Stomach (tissue), 9 donors: ENCODE measurements around the gene HP. TPM values are rescaled to one million over a fixed set of nuclear protein-coding genes. Genes with fewer than 3 reads are reported as not detected.

Experiments
- DNase-seq, 2 donors: peaks; one replicate each; pipeline versions ENCODE4 v3.0.0 to v3.0.0-alpha.2; 2013 to 2019
- H3K27ac ChIP-seq, 5 donors: fragments of 200-600 bp in 4 of 5; sonication (generic) in 4 of 5; one replicate each; pipeline ENCODE4 v1.5.1; 2013 to 2019; ENCODE audit warnings: mild to moderate bottlenecking in 1 of 5, moderate library complexity in 1 of 5
- H3K27me3 ChIP-seq, 3 donors: fragments of 200-600 bp; sonication (generic); one replicate each; pipeline ENCODE4 v1.5.1; 2017 to 2019; ENCODE audit warnings: mixed run types in 1 of 3
- H3K36me3 ChIP-seq, 4 donors: fragments of 200-600 bp; sonication (generic); 1 replicate in 3 of 4; 2 replicates in 1 of 4; pipeline ENCODE4 v1.5.1; 2016 to 2019
- H3K4me1 ChIP-seq, 4 donors: fragments of 200-600 bp; sonication (generic); one replicate each; pipeline ENCODE4 v1.5.1; 2016 to 2019
- H3K4me3 ChIP-seq, 4 donors: fragments of 200-600 bp; sonication (generic) in 3 of 4; one replicate each; pipeline ENCODE4 v1.5.1; 2016 to 2019; ENCODE audit warnings: mild to moderate bottlenecking in 1 of 4
- H3K9me3 ChIP-seq, 4 donors: fragments of 200-600 bp; sonication (generic); one replicate each; pipeline ENCODE4 v1.5.1; 2016 to 2019
- EP300 ChIP-seq: sonication (generic); formaldehyde crosslinking; IDR thresholded peaks from one replicate; pipeline ENCODE4 v1.6.1; 2017; ENCODE audit warnings: antibody characterized with exemption
- POLR2A ChIP-seq, 4 donors: fragments of 450-650 bp; IDR thresholded peaks; one replicate each; pipeline ENCODE4 v1.6.1; 2016; ENCODE audit warnings: antibody characterized with exemption in 4 of 4, control low read depth in 2 of 4, mild to moderate bottlenecking in 1 of 4, moderate library complexity in 1 of 4
- POLR2AphosphoS5 ChIP-seq, 3 donors: sonication (generic); formaldehyde crosslinking; IDR thresholded peaks; one replicate each; pipeline ENCODE4 v1.6.1; 2016; ENCODE audit warnings: antibody characterized with exemption in 3 of 3
- WGBS, 5 donors: extraction: QIAGEN DNeasy Blood & Tissue Kit in 3 of 5; methylation state at CpG; one replicate each; pipeline versions ENCODE4 v1.1.5 to v1.1.7; 2013 to 2018; 5-methylcytosine and 5-hydroxymethylcytosine counted together
- intact Hi-C: fragments of 100-400 bp; cut with DNase I; formaldehyde crosslinking; loops from one replicate; pipeline ENCODE4 v1.15.1; 2023; ENCODE audit warnings: low total_unique reads
- polyA plus RNA-seq, 3 donors: library from polyadenylated mRNA; stranded (reverse); fragments of 200-250 nt; gene quantifications; one replicate each; pipeline ENCODE4 v1.2.3, GENCODE V29; 2013
- total RNA-seq, 5 donors: library from RNA; depleted of rRNA; stranded (reverse); fragments of >200 nt; gene quantifications; one replicate each; pipeline versions ENCODE4 v1.1.0 to v1.2.3, GENCODE V29; 2014 to 2016
- TF ChIP-seq, protein P1 (sequence below), 7 experiments: fragments of 450-650 bp in 4 of 7; fragments of 200-600 bp in 3 of 7; sonication (generic) in 3 of 7; IDR thresholded peaks; one replicate each; pipeline ENCODE4 v1.5.1; 2016 to 2019; ENCODE audit warnings: antibody characterized with exemption in 7 of 7, control low read depth in 2 of 7, mild to moderate bottlenecking in 1 of 7
- donor health status: healthy with polysubstance abuse.
- donor health status: Bipolar disorder and iron deficiency.
- donor health status: healthy.

Gene HP
- total and polyA plus RNA-seq, 8 donors: 1.6 to 8.8 (median 3.3) TPM; not detected in 3

DNA sequence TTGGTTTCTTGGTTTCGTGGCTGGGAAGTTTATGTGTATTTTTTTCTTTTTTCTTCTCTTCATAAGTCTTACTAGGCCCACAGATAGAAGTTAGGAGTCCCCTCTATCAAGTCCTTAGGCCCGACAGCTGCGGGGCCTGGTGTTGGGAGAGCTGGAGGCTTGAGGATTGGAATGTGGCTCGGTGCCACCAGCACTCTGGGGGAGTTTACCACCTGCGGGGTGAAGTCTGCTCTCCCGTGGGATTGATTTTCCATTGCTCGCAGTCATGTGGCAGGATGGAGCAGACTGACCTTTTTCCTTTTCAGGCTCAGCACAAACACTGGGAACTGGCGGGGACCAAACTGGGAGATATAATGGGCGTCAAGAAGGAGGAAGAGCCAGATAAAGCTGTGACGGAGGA, 46.9 kb downstream of the HP start:
- DNase-seq: no peak
- H3K36me3 ChIP-seq: peaks cover 96 to 100% (median 100%) of the 10 kb centered on the region in 4 donors
- intact Hi-C loops: no loop called here

DNA sequence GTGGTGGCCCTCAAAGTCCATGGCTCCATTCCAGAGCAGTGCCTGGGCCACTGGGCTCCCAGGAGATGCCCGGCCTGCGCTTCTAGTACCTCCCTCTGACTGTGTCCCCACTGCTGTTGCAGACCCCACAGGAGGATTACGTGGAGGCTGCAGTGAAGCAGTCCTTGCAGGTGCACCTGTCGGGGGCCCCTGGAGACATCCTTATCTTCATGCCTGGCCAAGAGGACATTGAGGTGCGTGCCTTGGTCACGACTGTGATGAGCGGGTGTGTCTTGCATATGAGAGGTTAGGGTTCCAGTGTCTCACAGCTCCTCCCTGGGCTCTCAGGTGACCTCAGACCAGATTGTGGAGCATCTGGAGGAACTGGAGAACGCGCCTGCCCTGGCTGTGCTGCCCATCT, 50.6 kb downstream of the HP start:
- intact Hi-C loops: no loop called here
- peaks cover 97 to 100% (median 100%) of the 10 kb centered on the region in 4 donors for H3K36me3 ChIP-seq
- 94 to 98% (median 95%) methylated on average over 6 to 9 of the region's 9 CpGs for WGBS, 5 donors

More for the DNA sequence above, 46.9 kb downstream of the HP start:
- peaks cover 0 to 2% (median 0%) of the 10 kb centered on the region in 4 donors for H3K4me1 ChIP-seq
- H3K4me3 ChIP-seq: no peak overlapping the region
- H3K27ac ChIP-seq: no peak overlapping the region
- 80 to 90% (median 89%) methylated on average over 10 of the region's 10 CpGs for WGBS, 5 donors
- no peaks in the 10 kb centered on the region for H3K27me3 ChIP-seq
- H3K9me3 ChIP-seq: no peaks in the 10 kb centered on the region
- TF ChIP-seq, protein P1, sequence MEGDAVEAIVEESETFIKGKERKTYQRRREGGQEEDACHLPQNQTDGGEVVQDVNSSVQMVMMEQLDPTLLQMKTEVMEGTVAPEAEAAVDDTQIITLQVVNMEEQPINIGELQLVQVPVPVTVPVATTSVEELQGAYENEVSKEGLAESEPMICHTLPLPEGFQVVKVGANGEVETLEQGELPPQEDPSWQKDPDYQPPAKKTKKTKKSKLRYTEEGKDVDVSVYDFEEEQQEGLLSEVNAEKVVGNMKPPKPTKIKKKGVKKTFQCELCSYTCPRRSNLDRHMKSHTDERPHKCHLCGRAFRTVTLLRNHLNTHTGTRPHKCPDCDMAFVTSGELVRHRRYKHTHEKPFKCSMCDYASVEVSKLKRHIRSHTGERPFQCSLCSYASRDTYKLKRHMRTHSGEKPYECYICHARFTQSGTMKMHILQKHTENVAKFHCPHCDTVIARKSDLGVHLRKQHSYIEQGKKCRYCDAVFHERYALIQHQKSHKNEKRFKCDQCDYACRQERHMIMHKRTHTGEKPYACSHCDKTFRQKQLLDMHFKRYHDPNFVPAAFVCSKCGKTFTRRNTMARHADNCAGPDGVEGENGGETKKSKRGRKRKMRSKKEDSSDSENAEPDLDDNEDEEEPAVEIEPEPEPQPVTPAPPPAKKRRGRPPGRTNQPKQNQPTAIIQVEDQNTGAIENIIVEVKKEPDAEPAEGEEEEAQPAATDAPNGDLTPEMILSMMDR (IDR thresholded peaks at IDR 0.05): no peak
- TF ChIP-seq POLR2A (IDR thresholded peaks at IDR 0.05) (no peak), POLR2AphosphoS5 (IDR thresholded peaks at IDR 0.05) (no peak), EP300 (no peak)

DNA sequence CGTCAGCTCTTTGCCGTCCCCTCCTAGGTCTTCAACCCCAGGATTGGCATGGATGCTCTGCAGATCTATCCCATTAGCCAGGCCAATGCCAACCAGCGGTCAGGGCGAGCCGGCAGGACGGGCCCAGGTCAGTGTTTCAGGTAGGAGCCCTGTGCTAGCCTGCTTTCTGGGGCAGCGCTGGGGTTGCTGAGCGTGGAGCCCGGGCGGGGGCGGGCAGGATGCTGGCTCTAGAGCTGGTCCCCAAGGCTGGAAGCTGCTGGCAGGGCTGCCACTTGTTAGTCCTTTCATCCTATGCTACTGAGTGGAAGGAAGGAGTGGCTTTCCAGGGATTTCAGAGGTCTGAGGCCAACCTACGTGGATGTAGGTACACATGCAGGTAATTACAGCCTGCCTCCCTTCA, 51.7 kb downstream of the HP start:
- no peaks in the 10 kb centered on the region for H3K27me3 ChIP-seq
- 92 to 98% (median 97%) methylated on average over 4 to 12 of the region's 12 CpGs for WGBS, 5 donors

More for the DNA sequence above, 50.6 kb downstream of the HP start:
- TF ChIP-seq, protein P1 (IDR thresholded peaks at IDR 0.05): no peak
- TF ChIP-seq EP300 (no peak), POLR2AphosphoS5 (IDR thresholded peaks at IDR 0.05) (no peak), POLR2A (IDR thresholded peaks at IDR 0.05) (no peak)
- no peaks in the 10 kb centered on the region for H3K27me3 ChIP-seq
- no peaks in the 10 kb centered on the region for H3K4me1 ChIP-seq
- H3K9me3 ChIP-seq: no peaks in the 10 kb centered on the region
- H3K4me3 ChIP-seq: no peak overlapping the region
- DNase-seq: no peak
- H3K27ac ChIP-seq: no peak overlapping the region

DNA sequence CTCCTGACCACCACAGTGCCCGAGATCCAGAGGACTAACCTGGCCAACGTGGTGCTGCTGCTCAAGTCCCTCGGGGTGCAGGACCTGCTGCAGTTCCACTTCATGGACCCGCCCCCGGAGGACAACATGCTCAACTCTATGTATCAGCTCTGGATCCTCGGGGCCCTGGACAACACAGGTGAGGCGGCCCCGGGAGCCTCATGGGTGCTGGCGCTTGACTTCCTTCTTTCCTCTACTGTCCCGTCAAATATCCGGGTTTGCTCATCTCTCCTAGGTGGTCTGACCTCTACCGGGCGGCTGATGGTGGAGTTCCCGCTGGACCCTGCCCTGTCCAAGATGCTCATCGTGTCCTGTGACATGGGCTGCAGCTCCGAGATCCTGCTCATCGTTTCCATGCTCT, 53.1 kb downstream of the HP start:
- WGBS, 5 donors: 93 to 98% (median 95%) methylated on average over 12 to 17 of the region's 17 CpGs
- no peak for TF ChIP-seq POLR2A (IDR thresholded peaks at IDR 0.05)
- Histone ChIP-seq H3K27me3 (no peaks in the 10 kb centered on the region), H3K27ac (no peak overlapping the region), H3K4me1 (no peaks in the 10 kb centered on the region), H3K9me3 (no peaks in the 10 kb centered on the region), H3K36me3 (peaks cover 97 to 100% (median 100%) of the 10 kb centered on the region in 4 donors), H3K4me3 (no peak overlapping the region)
- intact Hi-C loops: no loop called here
- no peak for DNase-seq

More for the DNA sequence above, 51.7 kb downstream of the HP start:
- H3K4me3 ChIP-seq: no peak overlapping the region
- no peaks in the 10 kb centered on the region for H3K4me1 ChIP-seq
- no peak for DNase-seq
- peaks cover 97 to 100% (median 100%) of the 10 kb centered on the region in 4 donors for H3K36me3 ChIP-seq
- TF ChIP-seq POLR2AphosphoS5 (IDR thresholded peaks at IDR 0.05) (no peak), EP300 (no peak), POLR2A (IDR thresholded peaks at IDR 0.05) (no peak)
- TF ChIP-seq, protein P1 (IDR thresholded peaks at IDR 0.05): no peak
- intact Hi-C loops: no loop called here
- no peak overlapping the region for H3K27ac ChIP-seq
- no peaks in the 10 kb centered on the region for H3K9me3 ChIP-seq

DNA sequence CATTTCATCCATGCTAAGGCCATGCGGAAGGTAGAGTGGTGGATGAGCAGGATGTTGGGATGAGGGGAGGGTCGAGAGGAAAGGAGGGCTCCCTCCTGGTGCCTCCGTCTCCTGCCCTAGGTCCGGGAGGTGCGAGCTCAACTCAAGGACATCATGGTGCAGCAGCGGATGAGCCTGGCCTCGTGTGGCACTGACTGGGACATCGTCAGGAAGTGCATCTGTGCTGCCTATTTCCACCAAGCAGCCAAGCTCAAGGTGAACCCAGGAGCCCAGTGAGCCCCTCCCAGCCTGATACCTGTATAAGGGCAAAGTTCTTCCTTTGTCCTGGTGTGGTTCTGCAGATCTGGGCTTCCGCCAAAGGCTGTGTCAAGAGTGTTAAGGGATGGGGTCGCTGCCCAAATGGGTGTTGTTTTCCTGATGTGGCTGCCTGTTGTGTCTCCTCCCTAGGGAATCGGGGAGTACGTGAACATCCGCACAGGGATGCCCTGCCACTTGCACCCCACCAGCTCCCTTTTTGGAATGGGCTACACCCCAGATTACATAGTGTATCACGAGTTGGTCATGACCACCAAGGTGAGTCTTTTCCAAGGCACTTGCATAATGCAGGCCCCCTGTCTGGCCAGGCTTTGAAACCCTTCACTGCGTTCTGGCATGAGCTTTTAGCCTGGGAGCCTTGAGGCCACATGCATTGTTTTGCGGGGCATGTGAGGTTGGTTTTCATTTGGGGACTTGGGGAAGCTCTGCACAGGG, 54.2 kb downstream of the HP start:
- H3K4me1 ChIP-seq: no peaks in the 10 kb centered on the region
- no peaks in the 10 kb centered on the region for H3K27me3 ChIP-seq
- no peak for DNase-seq
- no peaks in the 10 kb centered on the region for H3K9me3 ChIP-seq
- TF ChIP-seq POLR2A (IDR thresholded peaks at IDR 0.05): no peak
- TF ChIP-seq, protein P1 (IDR thresholded peaks at IDR 0.05): no peak
- no peak overlapping the region for H3K27ac ChIP-seq
- 83 to 92% (median 87%) methylated on average over 13 to 16 of the region's 16 CpGs for WGBS, 5 donors
- H3K36me3 ChIP-seq: peaks cover 92 to 100% (median 100%) of the 10 kb centered on the region in 4 donors
- intact Hi-C loops: no loop called here
- H3K4me3 ChIP-seq: no peak overlapping the region
